Dermis blood vessel endothelial cell (primary cell): Measurements from ENCODE around the gene PKHD1. TPM values are rescaled to one million over a fixed set of nuclear protein-coding genes. Genes with fewer than 3 reads are reported as not detected.

Experiments
- DNase-seq: peaks from one replicate; pipeline ENCODE4 v3.0.0; 2010
- total RNA-seq: library from RNA; depleted of rRNA; stranded (reverse); fragments of >200 nt; gene quantifications from 2 replicates; pipeline ENCODE4 v1.2.3, GENCODE V29; 2014

The PKHD1 gene
- total RNA-seq, 1 donor from 2014 or later = 0.17 TPM

DNA sequence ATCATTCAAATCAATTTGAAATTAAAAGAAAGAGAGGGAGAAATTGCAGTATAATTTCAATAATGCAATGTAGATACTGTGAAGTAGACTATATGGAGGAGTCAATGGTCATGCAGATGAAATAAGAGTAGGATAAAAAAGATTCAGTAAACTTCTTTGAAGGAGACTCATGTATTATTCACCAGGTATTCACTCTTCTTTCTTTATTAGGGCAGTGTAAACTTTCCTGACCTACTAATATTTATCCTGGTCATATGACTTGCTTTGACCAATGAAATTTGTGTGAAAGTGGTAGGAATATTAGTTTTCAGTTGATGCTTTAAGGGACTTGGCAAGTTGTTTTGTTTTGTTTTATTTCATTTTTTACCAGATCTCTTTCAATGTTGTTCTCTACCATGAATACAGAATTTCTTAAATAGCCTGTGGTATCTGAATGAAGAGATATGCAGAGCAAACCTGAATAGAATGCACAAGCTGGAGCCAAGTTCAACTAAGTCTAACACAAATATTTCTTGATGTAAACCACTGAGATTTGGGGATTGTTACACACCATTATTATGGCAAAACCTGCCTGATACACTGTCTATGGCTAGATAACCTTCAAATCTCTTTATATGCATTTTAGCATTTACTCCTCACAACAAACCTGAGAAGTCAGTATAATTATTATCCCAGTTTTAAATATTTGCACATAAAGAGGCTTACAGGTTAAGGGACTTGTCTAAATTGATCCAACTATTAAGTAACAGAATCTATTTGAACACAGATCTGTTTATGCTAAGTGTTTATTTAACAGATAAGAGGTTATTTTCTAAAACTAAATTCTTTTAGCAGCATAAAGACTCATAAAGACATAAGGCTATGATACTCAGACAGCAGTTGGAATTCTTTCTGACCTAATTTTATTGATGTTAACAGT, 311.2 kb downstream of the PKHD1 start:
- no peak for DNase-seq

DNA sequence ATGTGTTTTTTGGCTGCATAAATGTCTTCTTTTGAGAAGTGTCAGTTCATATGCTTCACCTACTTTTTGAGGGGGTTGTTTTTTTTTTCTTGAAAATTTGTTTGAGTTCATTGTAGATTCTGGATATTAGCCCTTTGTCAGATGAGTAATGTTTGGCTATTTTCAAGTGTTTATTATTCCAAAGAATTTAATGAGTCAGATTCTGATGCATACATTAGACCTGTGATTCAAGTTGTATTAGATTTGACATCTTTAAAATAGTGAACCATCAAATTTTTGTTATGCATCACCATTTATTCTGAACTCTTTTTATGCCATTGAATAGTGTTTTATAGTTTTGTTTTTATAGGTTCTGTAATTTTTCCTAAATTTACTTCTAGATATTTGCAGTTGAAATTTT, 319.3 kb downstream of the PKHD1 start:
- no peak for DNase-seq

DNA sequence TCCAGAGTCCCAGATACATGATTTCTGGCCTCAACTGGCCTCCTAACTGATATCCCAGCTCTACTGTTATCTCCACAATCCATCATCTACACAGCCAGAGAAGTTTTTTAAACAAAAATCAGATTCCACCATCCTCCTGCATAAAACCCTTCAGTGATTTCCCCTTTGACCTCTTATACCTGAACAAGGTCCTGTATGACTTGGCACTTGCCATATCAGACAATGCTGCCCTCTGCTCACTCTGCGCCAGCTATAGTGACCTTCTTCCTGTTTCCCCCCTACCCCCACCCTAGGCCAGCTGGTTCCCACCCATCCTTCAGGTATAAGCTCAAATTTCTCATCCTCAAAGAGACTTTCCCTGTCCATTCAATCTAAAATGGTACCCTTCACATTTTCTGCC, 322.2 kb downstream of the PKHD1 start:
- DNase-seq = no peak

DNA sequence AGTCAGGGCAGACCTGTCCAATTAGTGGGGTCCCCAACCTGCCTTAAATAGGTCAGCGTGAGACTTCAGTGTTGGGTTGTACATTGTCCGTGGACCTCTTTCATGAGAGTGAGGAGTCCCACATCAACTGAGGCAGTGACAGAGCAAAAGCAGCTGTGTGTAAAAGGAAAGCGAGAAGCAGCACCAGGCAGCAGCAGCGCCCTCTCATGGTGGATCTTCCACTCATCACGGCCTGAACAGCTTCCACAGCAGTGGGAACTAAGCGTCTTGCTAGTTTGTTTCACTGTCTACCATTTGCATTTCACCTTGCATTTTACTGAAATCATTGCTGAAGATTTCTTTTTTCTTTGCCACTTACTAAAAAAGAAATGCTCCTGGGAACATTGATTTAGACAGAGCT, 333.8 kb downstream of the PKHD1 start:
- DNase-seq = no peak

DNA sequence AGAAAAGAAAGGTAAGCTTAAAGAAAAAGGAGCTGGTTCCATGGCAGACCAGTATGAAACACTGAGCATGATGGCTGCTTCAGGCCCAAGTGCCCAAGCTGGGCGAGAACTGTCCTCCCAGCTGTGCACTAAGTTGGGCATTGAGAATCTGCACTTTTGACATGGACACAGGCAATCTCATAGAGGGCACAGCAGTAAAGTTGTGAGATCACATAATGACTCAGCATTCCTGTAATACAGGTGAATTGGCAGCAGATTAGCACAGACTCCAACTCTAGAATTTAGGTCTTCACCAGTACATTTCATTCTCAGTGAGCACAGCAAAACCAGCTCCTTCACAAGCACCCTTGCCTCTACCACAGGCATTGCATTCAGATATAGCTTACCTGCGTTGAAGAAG, 343.4 kb downstream of the PKHD1 start:
- no peak for DNase-seq

DNA sequence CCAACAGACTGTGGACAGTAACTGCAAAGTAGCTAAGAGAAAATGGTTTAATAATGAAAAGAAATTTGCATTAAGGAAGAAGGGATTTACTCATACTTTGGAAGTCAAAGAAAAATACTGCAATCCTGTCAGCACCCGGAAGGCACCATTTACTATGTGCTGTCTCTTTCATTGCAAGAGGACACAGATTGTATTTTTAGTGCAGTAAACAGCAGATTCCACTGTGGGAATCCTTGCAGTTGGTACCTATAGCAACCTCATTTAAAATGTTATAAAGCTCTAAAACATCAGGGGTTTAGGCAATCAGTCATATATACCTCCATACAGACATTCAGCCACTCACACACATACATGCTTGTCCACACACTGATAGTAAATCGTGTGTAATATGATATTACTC, 346.8 kb downstream of the PKHD1 start:
- DNase-seq = no peak

DNA sequence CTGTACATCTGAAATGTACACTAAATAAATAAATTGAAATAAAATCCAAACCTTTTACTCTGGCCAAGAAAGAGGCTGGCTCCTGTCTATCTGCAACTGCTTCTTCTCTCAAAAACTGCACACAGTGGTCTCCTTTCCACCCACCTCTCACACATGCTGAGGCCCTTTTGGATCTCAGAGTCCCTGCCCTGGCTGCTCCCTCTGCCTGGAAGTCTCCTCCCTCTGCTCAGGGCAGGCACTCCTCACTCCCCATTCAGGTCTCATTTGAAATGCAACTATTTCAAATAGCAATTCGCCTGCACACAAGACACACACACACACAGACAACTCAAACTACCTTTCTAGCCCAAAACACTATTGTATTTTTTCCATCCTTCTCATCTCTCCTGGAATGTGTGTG, 348.8 kb downstream of the PKHD1 start:
- DNase-seq = no peak

DNA sequence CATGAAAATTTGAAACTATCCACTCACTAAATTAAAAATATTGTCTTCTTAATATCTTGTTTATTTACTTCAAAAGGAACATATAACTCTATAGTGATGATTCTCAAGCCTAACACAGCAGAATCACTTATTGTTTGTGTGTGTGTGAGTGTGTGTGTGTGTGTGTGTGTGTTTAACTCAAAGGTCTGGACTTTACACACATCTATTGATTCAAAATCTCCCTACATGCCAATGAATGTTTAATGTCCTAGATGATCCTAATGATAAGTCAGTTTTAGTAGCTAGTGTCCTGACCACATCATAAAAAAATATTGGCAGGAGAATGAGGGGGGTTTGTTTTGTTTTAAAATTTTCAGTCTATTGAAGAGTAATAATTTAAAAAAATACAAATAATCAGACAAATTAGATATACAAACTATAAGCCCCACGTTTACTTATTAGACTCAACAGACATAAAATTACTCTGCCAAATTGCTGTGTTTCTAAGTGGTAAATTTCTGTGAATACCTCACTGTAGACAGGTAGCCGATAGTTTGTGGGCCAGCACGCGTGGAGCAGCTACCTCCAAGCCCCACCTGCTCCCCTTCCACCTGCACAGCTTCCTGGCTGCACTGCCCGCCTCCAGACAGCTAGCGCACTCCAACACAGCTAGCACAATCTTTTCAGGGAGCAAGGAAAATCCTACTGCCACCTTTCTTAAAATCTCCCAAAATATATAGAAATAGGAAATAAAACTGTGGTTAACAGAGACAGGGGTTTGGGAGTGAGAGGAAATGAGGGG, 349.6 kb downstream of the PKHD1 start:
- no peak for DNase-seq

DNA sequence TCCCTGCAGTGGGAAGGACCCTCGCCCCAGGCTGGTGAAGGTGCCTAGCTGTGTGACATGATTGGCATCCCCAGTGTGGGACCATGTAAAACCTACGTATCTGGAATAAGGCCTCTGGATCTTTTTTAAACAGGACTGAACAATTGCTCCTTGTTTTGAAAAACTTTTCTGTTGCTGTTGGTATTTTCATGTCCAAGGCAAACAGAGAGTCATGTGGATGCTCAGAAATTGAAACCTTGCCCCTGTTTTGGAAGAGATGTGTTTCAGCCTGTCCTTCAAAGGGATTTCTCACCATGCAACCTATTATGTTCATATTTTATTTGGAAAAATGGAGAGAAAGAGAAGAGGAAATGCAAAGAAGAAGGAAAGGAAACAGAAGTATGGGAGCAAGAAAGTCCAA, 362.3 kb downstream of the PKHD1 start:
- no peak for DNase-seq

DNA sequence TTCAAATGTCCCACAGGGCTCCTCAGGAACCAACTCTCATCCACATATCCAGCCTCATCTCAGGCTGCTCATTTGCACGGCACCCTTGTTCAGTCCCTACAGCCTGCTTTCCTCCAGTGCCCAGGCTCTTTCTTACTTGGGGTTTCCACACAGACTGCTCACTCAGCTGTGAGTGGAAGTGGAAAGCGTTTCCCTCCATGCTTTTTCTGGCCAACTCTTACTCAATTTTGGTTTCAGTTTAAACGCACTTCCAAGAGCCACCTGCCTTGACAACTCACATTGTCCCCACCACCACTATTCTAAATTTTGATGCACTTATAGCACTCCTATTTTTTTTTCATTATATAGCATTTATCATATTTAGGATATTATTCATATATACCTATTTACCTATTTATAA, 367.1 kb downstream of the PKHD1 start:
- no peak for DNase-seq

DNA sequence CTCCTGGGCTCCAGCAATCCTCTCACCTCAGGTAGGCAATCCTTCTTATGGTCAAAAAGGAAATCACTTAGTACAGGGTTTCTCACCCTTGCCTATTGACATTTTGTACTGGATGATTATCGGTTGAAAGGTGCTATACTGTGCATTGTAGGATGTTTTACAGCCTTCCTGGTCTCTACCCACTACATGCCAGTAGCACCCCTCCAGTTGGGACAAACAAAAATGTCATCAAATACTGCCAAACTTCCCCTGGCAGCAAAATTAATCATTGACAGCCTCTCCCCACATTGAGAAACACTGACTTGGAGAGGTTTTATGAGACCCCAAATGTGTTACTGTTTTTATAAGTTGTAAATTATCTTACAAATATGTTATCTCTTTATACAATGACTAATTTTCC, 368.1 kb downstream of the PKHD1 start:
- no peak for DNase-seq

DNA sequence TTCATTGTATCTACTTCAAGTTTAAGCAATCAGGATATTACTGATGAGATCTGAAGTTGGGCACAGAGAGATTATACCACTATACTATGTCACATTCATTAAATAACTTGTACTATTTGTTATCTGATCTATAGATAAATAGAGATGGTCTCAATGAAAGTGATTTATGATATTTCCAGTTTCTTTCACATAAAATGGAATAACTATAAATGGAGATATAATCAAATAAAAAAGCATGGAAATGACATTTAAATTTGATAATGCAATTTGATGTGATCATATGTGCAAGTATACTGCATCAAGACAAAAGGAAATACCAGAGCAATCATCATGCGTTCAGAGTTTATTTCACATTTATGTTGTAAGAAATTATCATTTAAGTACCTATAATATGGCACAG, 368.9 kb downstream of the PKHD1 start:
- DNase-seq = no peak

DNA sequence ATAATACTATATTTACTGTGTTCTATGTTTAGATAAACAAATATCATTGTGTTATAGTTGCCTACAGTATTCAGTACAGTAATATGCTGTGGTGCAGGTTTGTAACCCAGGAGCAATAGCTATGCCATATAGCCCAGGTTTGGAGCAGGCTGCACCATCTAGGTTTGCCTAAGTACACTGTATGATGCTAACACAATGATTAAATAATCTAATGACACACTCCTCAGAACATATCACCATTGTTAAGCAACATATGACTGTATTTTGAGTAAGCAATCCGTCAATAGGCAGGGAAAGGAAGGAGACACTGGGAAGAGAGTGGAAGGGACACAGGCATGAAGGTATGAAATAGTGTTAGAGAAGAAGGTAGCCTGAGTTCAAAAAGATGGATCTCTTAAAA, 369.9 kb downstream of the PKHD1 start:
- DNase-seq = no peak

DNA sequence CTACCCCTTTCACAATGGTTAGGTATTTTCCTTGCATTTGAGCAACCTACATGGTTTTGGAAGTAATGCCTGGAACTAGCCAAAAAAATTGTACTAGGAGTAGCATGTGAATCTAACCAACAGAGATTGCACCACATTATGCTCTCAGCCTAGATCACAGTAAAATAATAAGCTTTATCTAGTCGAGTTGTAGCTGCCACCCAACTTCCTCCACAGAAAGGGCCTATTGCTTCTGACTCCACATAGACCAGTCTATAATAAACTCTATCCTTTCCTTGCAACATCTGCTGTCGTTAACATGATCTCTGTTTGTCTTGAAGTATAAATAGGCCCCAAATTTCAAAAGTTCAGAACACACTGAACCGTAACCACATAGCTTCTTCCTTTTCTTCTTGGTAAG, 375.5 kb downstream of the PKHD1 start:
- DNase-seq = no peak

DNA sequence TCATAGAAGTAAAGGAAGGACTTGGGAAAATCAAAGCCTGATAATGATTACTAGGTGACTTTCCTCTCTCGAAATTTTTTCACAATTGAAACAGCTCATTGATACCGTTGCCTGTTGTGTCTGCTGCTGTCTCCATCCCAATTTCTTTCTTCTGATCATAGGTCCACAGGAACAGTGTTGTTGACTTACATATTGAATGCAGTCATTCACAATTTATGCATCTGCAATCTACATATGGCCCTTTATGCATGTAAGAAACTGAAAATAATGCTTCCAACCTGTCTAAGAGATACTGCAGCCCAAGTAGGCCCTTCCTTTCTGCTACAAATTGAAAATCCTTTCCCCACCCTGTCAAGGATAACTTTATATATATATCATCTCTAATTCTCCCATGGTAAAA, 381.3 kb downstream of the PKHD1 start:
- DNase-seq = no peak

DNA sequence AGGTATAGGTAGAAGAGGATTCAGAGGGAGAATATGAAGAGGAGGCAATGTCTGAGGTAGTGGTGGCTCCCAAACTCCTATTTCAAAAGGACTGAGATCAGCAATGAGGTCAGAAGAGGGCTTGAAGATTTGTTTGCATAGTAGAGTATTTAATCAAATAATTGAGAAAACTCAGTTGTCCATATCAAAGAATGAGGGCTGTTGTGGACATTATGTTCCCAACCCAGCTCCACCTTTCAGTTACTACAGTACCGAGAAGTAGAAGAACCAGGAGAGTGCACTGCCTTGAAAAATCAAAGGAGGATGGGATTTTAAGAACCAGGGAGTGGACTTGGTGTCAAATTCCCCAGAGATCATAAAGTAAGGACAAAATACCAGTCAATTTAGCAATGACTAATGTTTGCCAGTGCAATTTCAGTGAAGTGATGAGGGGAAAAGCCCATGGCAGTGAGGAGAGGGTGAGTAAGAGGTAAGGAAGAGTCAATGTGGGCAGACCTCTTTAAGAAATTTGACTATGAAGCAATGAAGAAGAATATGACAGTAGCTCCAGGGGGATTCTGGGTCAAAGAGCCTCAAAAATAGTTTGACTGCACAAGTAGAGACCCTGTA, 382.4 kb downstream of the PKHD1 start:
- DNase-seq = no peak

DNA sequence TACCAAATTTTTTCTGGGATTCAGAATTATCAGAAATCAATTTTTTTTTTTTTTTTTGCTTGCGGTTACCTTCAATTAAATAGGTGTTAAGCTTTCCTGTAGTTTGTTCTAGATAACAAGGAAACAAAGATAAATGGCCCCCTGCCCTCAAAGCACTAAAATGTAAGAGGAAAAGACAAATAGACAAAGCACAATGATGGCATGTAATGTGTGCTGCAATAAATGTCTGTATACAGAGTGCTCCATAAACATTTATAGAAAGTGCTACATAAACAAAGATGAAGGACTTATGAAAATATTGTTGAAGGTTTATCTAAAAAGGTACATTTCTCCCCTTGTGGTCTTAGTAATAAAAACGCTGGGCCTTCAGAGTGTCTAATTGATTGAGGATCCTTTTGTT, 384.6 kb downstream of the PKHD1 start:
- DNase-seq = no peak

DNA sequence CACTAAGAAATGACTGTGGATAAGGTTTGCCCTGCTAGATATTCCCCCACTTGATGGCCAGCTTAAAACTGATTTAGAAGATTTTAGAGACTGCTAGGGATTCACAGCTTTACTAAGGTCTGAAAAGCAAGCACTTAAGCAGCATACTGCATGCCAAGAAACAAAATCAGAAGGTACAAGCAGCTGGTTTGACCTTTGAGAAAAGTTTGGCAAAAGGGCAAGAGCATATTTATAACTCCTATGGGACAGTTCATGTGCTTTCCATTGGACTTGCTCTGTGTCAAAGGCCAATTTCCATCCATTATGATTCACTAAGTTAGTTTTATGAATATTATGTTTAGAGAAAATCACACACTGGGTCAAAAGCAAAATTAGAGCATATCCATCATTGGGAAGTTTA, 402.8 kb downstream of the PKHD1 start:
- DNase-seq = no peak

DNA sequence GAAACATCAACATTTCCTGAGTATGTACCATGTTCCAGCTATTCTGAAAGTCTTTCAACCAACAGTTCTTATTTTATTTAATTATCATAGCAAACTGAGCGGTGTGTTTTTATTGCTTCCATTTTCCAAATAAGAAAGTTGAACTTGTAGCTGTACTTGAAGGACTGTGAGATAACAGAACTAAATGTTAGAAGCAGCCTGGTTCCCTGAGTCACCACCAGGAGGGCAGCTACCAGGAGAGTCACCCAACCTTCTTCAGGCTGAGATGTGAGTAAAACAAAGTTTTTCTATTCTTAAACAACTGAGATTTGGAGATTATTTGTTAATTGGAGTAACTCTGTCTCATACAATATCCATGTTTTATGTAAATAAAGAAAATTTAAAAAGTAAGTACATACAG, 403.4 kb downstream of the PKHD1 start:
- DNase-seq = no peak

DNA sequence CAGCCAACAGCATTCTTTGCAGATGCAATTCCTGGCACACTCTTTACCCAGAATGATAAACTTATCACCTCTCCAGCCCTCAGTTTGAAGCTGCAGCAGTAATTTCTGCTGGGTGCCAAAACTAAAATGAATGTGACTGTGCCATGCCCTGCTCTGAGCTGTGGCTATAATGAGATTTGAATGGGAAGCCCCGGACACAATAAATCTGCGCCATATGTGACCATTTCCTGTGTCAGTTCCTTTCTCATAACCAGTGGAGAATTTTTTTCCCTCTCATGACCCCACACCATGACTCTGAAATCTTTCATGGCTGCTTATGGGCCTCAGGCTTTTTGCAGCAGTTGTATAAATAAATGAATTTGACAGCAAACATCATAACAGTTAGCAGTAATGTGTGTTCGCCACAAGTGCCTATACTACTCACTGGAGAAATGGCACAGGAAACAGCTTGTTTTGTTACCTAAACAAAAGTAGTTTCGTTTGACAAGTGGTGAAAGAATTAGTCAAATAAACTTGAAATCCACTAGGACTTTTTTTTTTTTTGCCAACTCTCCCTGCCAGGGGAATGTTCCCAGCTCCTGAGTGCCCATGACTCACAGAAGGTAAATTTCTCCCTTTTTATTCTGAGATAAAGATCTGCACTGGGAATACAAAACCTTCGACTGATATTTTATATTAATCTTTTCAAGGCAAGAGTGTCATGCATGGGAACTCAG, 408.4 kb downstream of the PKHD1 start:
- DNase-seq = no peak

DNA sequence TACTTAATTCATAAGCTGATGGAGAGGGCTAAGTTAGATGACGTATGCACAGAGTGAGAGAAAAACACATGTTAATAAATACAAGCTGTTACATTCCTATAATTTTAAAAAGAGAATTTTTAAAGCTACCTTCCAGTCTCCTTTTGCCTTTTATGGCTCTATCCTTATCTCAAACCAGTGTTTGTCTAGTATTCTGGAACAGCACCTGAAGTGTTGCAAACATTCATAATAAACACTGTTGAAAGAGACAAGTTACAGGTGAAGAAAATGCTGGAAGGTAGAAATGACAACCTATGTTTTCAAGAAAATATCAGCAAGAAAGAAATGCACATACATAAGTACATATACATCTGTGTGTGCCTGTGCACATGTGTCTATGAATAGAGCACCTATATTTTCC, 409.1 kb downstream of the PKHD1 start:
- no peak for DNase-seq

DNA sequence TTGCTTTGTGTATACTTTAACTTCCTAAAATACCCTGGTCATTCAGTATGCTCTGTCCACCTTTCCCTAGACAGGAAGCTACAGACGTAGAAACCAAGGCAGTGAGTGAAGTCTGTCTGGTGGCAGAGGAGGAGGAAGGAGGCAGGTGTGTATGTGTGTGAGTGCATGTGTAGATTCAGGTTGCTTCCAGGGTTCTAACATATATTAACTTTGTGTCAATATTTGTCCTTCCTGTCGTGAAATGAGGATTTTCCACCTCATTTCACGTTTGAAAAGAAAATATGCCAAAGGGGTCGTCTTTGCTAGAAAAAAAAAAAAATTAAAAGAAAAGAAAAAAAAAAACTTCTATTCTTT, 411.5 kb downstream of the PKHD1 start:
- DNase-seq = no peak
